ENCODE data around the gene TRPV5.

GRCh38 chr7:142948603-142949002 is 15.1 kb upstream of the TRPV5 start:
- TF ChIP-seq, protein P1, sequence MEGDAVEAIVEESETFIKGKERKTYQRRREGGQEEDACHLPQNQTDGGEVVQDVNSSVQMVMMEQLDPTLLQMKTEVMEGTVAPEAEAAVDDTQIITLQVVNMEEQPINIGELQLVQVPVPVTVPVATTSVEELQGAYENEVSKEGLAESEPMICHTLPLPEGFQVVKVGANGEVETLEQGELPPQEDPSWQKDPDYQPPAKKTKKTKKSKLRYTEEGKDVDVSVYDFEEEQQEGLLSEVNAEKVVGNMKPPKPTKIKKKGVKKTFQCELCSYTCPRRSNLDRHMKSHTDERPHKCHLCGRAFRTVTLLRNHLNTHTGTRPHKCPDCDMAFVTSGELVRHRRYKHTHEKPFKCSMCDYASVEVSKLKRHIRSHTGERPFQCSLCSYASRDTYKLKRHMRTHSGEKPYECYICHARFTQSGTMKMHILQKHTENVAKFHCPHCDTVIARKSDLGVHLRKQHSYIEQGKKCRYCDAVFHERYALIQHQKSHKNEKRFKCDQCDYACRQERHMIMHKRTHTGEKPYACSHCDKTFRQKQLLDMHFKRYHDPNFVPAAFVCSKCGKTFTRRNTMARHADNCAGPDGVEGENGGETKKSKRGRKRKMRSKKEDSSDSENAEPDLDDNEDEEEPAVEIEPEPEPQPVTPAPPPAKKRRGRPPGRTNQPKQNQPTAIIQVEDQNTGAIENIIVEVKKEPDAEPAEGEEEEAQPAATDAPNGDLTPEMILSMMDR (IDR thresholded peaks at IDR 0.05): no peak
- TF ChIP-seq POLR2A (IDR thresholded peaks at IDR 0.05; ENCODE audit: low read depth): no peak
- no peak for TF ChIP-seq POLR2AphosphoS5 (IDR thresholded peaks at IDR 0.05)
